Keratinocyte (primary cell): ENCODE data around the gene ACTR5. TPM values are rescaled to one million over a fixed set of nuclear protein-coding genes. Genes with fewer than 3 reads are reported as not detected.

ENCODE experiments used
- DNase-seq: peaks from one replicate; pipeline ENCODE4 v3.0.0-alpha.2; 2011; ENCODE audit warnings: low read depth, missing footprints, low spot score
- FAIRE-seq: peaks from 2 replicates; lab custom pipeline; 2011; peaks lifted over from hg19 to GRCh38; lab: Jason Lieb, UNC
- H2AFZ ChIP-seq: 2 replicates; pipeline ENCODE4 v1.6.0; 2012; ENCODE audit warnings: low read length, control low read depth, inconsistent platforms; ENCODE audit not compliant: control insufficient read depth
- H3K27ac ChIP-seq: 2 replicates; pipeline ENCODE4 v1.5.1; 2011; ENCODE audit warnings: low read length; ENCODE audit not compliant: control insufficient read depth, insufficient read depth
- H3K27me3 ChIP-seq: 3 replicates; pipeline ENCODE4 v1.6.0; 2011; ENCODE audit warnings: low read length; ENCODE audit not compliant: control insufficient read depth, insufficient read depth; ENCODE audit errors: extremely low read depth
- H3K36me3 ChIP-seq, 2 experiments: 2 replicates in 1 of 2; 3 replicates in 1 of 2; pipeline ENCODE4 v1.5.1; 2011; ENCODE audit warnings: low read length in 2 of 2, mild to moderate bottlenecking in 1 of 2; ENCODE audit not compliant: control insufficient read depth in 2 of 2, insufficient read depth in 2 of 2; ENCODE audit errors: extremely low read depth in 1 of 2
- H3K4me1 ChIP-seq: 3 replicates; pipeline ENCODE4 v1.5.1; 2011; ENCODE audit warnings: low read length; ENCODE audit not compliant: control insufficient read depth, insufficient read depth; ENCODE audit errors: extremely low read depth
- H3K4me2 ChIP-seq: 3 replicates; pipeline ENCODE4 v1.6.0; 2011; ENCODE audit warnings: low read depth, low read length; ENCODE audit not compliant: control insufficient read depth, insufficient read depth; ENCODE audit errors: extremely low read depth
- H3K4me3 ChIP-seq, 3 experiments: fragments of 200-600 bp in 1 of 3; sonication (generic) in 1 of 3; 2 replicates in 2 of 3; 3 replicates in 1 of 3; pipeline ENCODE4 v1.5.1; 2011 to 2016; ENCODE audit warnings: low read length in 3 of 3, mild to moderate bottlenecking in 3 of 3, control low read depth in 2 of 3, inconsistent platforms in 1 of 3, low read depth in 1 of 3, mixed read lengths in 1 of 3, mixed run types in 1 of 3, moderate library complexity in 1 of 3; ENCODE audit not compliant: control insufficient read depth in 2 of 3, insufficient read depth in 2 of 3; ENCODE audit errors: extremely low read depth in 1 of 3
- H3K79me2 ChIP-seq: 2 replicates; pipeline ENCODE4 v1.6.0; 2012; ENCODE audit warnings: low read length; ENCODE audit not compliant: control insufficient read depth, insufficient read depth
- H3K9ac ChIP-seq: 3 replicates; pipeline ENCODE4 v1.6.0; 2011; ENCODE audit warnings: low read length; ENCODE audit not compliant: control insufficient read depth, insufficient read depth; ENCODE audit errors: extremely low read depth
- H3K9me1 ChIP-seq: 3 replicates; pipeline ENCODE4 v1.6.0; 2011; ENCODE audit warnings: low read length; ENCODE audit not compliant: control insufficient read depth, insufficient read depth; ENCODE audit errors: extremely low read depth
- H3K9me3 ChIP-seq: 2 replicates; pipeline ENCODE4 v1.5.1; 2012; ENCODE audit warnings: low read depth, low read length; ENCODE audit not compliant: control insufficient read depth
- H4K20me1 ChIP-seq: 3 replicates; pipeline ENCODE4 v1.6.0; 2011; ENCODE audit warnings: low read length; ENCODE audit not compliant: control insufficient read depth, insufficient read depth; ENCODE audit errors: extremely low read depth
- EZH2 ChIP-seq: IDR thresholded peaks from one replicate; pipeline ENCODE4 v1.6.1; 2012; ENCODE audit warnings: inconsistent platforms, mild to moderate bottlenecking, low read length, moderate library complexity
- dilution Hi-C: fragments of 300-500 bp; cut with MboI; formaldehyde crosslinking; loops from one replicate; pipeline ENCODE4 v1.7.0; 2020; ENCODE audit warnings: low sequenced_read_pairs; ENCODE audit not compliant: extremely low pct_ligation_motif_present
- polyA plus RNA-seq, 5 experiments: library from polyadenylated mRNA; depleted of rRNA in 3 of 5; stranded (reverse) in 3 of 5; stranded (forward) in 1 of 5; unstranded in 1 of 5; fragments of >200 nt; gene quantifications; 1 replicate in 1 of 5; 2 replicates in 3 of 5; 3 replicates in 1 of 5; pipeline versions ENCODE4 v1.2.1 to v1.2.3, GENCODE V29; 2011 to 2012; ENCODE audit warnings: missing spikeins in 2 of 5, low read depth in 1 of 5, low replicate concordance in 1 of 5
- TF ChIP-seq, protein P1 (sequence below), 3 experiments: IDR thresholded peaks in 1 of 3; conservative IDR thresholded peaks in 1 of 3; optimal IDR thresholded peaks in 1 of 3; 2 replicates in 2 of 3; 3 replicates in 1 of 3; pipeline versions ENCODE3 to v1.5.1; 2011; ENCODE audit warnings: low read length in 3 of 3, mild to moderate bottlenecking in 3 of 3, moderate library complexity in 2 of 3, control low read depth in 1 of 3, inconsistent platforms in 1 of 3; ENCODE audit not compliant: insufficient read depth in 2 of 3; ENCODE audit errors: extremely low read depth in 1 of 3

ACTR5 gene
- polyA plus RNA-seq, 1 donor (not counting 4 experiments of a cell fraction or from before 2014, with no cell fraction given): 9.7 TPM

DNA sequence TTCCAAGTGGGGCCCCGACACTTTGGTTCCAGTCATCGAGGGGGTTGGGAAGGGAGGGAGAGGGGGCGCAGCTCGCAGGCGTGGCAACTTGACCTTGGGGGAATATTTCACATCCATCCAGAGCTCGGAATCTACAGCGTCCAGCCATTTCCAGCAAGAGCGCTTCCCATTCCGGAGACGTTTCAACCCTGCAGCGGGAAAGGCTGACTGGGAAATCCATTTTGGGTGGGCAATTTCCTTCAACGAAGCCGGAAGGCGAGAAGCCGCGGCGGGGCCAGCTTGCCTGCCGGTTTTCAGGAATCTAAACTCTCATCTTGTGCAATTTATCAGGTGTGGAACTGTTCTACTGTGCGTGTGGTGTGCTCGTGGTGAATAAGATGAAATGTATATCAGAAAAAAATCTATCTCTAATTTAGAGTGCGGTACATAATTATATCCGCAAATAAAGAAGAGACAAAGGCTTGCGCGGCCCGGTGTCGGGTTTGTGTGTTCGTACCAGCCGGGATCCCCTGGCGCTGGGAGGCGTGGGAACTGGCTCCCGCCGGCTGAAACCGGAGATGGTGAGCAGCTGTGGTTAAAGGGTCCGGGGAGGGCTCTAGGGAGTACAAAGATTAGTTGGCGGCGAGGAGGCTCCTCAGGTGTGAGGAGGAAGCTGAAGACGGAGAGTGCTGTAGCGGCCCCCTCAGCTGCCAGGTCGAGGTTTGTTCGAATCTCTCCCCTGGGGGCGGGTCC lies 19.2 kb upstream of the ACTR5 start:
- H3K9ac ChIP-seq: no peak overlapping the region
- no peak overlapping the region for H3K27ac ChIP-seq
- TF ChIP-seq, protein P1, sequence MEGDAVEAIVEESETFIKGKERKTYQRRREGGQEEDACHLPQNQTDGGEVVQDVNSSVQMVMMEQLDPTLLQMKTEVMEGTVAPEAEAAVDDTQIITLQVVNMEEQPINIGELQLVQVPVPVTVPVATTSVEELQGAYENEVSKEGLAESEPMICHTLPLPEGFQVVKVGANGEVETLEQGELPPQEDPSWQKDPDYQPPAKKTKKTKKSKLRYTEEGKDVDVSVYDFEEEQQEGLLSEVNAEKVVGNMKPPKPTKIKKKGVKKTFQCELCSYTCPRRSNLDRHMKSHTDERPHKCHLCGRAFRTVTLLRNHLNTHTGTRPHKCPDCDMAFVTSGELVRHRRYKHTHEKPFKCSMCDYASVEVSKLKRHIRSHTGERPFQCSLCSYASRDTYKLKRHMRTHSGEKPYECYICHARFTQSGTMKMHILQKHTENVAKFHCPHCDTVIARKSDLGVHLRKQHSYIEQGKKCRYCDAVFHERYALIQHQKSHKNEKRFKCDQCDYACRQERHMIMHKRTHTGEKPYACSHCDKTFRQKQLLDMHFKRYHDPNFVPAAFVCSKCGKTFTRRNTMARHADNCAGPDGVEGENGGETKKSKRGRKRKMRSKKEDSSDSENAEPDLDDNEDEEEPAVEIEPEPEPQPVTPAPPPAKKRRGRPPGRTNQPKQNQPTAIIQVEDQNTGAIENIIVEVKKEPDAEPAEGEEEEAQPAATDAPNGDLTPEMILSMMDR (optimal IDR thresholded peaks at IDR 0.05 in 1 of 3, IDR thresholded peaks at IDR 0.05 in 1 of 3, conservative IDR thresholded peaks at IDR 0.05 in 1 of 3; ENCODE audit: extremely low read depth in 1 of 3, insufficient read depth in 2 of 3, low read length in 3 of 3): no peak
- peak; percentile 98 for TF ChIP-seq EZH2
- H3K79me2 ChIP-seq: no peaks in the 10 kb centered on the region
- no peak overlapping the region for H3K4me2 ChIP-seq
- peaks cover 11% of the 10 kb centered on the region for H4K20me1 ChIP-seq
- DNase-seq (no peak), FAIRE-seq (no peak)
- peaks cover 92% of the 10 kb centered on the region for H3K27me3 ChIP-seq
- peaks cover 17% of the 10 kb centered on the region for H3K4me1 ChIP-seq
- H2AFZ ChIP-seq: no peak overlapping the region
- no peaks in the 10 kb centered on the region for H3K36me3 ChIP-seq
- dilution Hi-C loops: no loop called here
- no peak overlapping the region for H3K4me3 ChIP-seq
- H3K9me3 ChIP-seq: peaks cover 2% of the 10 kb centered on the region
- no peaks in the 10 kb centered on the region for H3K9me1 ChIP-seq

DNA sequence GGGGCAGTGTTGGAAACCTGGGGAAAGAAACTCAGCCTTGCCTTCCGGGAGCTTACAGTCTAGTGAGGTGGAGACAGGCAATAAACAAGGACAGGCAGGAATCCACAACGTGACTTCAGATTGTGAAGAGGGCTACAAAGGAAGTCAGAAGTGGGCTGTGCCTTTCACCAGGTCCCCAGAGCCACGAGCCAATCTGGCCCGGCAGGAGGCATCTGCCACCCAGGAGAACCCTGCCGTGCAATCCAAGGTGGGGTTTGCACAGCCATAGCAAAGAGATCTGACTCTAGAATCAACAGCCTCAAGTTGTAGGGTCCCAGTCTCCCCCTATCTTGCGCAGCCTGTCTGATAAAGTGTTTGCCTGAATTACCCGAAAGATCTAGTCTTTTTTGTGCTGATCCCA lies 18.5 kb upstream of the ACTR5 start:
- no peak overlapping the region for H3K4me2 ChIP-seq
- peaks cover 17% of the 10 kb centered on the region for H3K4me1 ChIP-seq
- H3K9me1 ChIP-seq: no peaks in the 10 kb centered on the region
- FAIRE-seq (no peak), DNase-seq (no peak)
- H3K36me3 ChIP-seq: no peaks in the 10 kb centered on the region
- H4K20me1 ChIP-seq: peaks cover 11% of the 10 kb centered on the region
- no peak overlapping the region for H3K9ac ChIP-seq
- H3K27ac ChIP-seq: no peak overlapping the region
- no peak for TF ChIP-seq EZH2
- TF ChIP-seq, protein P1 (optimal IDR thresholded peaks at IDR 0.05 in 1 of 3, IDR thresholded peaks at IDR 0.05 in 1 of 3, conservative IDR thresholded peaks at IDR 0.05 in 1 of 3; ENCODE audit: extremely low read depth in 1 of 3, insufficient read depth in 2 of 3, low read length in 3 of 3): no peak
- no peak overlapping the region for H3K4me3 ChIP-seq
- no peak overlapping the region for H2AFZ ChIP-seq
- no peaks in the 10 kb centered on the region for H3K79me2 ChIP-seq
- peaks cover 2% of the 10 kb centered on the region for H3K9me3 ChIP-seq
- dilution Hi-C loops: no loop called here
- H3K27me3 ChIP-seq: peaks cover 92% of the 10 kb centered on the region
